ENCODE data around the gene SLC26A5.

Gene SLC26A5

GRCh38 chr7:103348452-103348851 lies 97.6 kb downstream of the SLC26A5 start:
- no peak for DNase-seq (ENCODE audit: low read depth in 3 of 3, low spot score in 1 of 3)

DNA sequence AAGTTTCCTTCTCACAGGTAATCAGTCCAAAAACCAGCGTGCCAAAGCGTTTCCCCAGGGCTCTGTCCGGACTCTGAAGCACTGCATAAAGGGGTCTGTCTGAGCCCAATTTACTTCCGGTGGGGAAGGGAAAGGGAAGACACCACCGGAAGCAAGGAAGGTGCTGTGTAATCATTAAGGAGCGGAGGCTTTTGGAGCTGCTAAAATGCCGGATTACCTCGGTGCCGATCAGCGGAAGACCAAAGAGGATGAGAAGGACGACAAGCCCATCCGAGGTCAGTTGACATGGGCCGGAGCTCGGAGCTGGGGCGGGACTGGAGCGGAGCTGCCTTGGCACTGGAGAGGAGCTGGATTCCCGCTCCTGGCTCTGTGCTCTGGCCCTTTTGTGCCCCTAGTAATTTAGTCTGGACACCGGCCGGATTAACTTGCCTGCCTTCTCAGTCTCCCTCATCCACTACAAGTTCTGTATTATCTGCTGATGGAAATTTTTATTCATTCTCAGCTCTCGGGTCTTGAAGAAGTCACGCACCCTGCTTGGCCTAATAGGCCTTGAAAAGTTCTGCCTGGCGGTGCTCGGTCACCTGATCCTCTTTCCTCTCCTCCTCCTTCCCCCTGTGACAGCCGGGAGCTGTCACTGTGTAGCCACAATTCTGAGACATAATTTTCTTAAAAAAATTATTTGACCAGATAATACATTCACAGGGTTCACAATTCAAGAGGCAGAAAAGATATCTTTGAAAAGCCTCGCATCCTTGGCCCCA lies 98.3 kb downstream of the SLC26A5 start, which contains the start of gene PSMC2:
TSS of gene PSMC2 (plus strand) at position 137 of the 761 bp plus-strand sequence. CDS start at position 206, 69 bp downstream.
- DNase-seq (ENCODE audit: low read depth in 3 of 3, low spot score in 1 of 3) = peak; percentile 58 to 68 (median 67)

DNA sequence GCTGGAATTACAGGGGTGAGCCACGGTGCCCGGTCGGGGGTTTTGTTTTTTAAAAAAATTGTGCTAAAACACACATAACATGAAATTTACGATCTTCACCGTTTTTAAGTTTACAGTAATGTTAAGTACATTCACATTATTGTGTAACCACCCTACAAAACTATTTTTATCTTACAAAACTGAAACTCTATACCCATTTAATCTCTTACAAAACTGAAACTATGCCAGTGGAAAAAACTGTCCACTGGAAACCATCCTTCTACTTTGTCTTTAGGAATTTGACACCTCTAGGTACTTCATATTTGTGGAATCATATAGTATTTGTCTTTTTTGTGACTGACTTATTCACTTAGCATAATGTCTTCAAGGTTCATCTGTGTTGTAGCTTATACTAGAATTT lies 99.6 kb downstream of the SLC26A5 start:
- DNase-seq (ENCODE audit: low read depth in 3 of 3, low spot score in 1 of 3) = no peak

GRCh38 chr7:103344453-103345149 lies 101.4 kb downstream of the SLC26A5 start, which contains the start of gene DNAJC2:
TSS of gene DNAJC2 (minus strand) at chr7:103344767. CDS start at chr7:103344622, 145 bp downstream.
- peak; percentile 55 to 65 (median 65) for DNase-seq (ENCODE audit: low read depth in 3 of 3, low spot score in 1 of 3)

DNA sequence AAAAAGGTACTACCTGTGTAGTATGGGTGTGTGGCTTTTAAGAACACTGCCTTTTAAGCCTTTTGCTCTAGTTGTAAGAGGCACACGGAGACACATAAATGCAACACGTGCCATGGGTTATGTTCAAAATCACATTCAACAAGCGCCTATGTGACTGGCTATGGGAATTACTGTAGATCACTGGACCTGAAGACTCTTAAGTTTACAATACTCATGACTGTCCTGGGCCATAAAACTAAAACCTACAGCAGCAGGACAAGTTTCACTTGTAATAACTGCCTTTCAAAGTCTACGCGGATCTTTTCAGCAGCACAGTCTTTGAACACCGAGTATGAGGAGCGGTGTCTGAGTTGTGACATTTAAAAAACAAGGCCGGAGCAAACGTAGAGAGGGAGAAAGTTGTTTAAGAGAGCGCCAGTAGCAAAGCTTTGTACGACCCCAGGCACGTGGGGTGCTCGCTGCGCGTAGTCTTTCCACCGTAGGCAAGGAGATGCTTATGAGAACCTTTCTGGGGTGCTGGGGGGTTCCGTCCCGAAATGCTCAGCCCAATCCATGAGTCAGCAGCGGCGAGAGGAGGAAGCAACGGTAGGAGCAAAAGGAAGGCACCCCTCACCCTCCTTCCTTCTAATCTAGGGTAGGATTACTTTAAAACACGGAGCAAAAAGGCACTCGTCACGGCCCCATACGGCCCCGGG lies 102.1 kb downstream of the SLC26A5 start:
- peak in 1 of 3 donors; percentile 21 for DNase-seq (ENCODE audit: low read depth in 3 of 3, low spot score in 1 of 3)

DNA sequence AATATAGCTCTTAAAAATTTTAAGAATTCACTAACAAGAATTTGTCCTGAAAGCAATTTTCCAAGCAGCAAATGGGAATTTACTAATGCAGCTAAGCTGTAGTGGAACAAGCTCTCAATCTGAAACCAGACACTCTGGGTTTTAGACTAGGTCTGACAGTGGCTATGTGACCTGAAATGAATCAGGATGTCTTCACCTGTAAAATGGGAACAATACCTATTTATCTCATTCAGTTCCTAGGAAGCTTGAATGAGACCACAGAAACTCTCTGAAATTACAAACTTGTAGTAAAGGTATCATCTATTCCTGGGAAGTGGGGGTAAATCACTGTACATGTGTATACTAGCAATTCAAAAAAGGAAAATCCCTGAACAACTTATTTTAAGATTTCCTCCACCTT lies 102.7 kb downstream of the SLC26A5 start:
- no peak for DNase-seq (ENCODE audit: low read depth in 3 of 3, low spot score in 1 of 3)

DNA sequence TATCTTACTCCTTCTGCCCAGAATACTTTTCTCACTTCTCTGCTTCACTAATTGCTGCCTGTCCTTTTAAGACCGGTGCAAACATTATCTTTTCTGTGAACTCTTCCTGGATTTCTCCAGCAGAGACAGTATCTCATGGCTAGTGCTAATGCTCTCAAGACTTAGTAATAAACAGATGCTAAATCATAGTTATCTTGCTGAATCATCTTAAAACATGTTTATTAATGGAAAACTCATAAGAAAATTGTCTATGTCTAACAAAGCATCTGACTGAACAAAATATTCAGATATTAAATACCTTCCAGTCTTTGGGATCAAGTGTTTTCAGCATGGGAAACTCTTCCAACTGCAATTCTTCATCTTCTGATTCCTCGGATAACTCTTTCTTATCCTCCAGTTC lies 104.5 kb downstream of the SLC26A5 start:
- no peak for DNase-seq (ENCODE audit: low read depth in 3 of 3, low spot score in 1 of 3)

GRCh38 chr7:103338864-103339263 lies 107.1 kb downstream of the SLC26A5 start:
- no peak for DNase-seq (ENCODE audit: low read depth in 3 of 3, low spot score in 1 of 3)

- DNase-seq (ENCODE audit: low read depth in 3 of 3, low spot score in 1 of 3) = no peak
These were observed 109.2 kb downstream of the SLC26A5 start for GRCh38 chr7:103336761-103337160.

GRCh38 chr7:103325744-103326143 lies 120.3 kb downstream of the SLC26A5 start:
- DNase-seq (ENCODE audit: low read depth in 3 of 3, low spot score in 1 of 3) = no peak

Data from stimulated activated CD4-positive, alpha-beta T cell treated with anti-CD3 and anti-CD28 coated beads, TNF-alpha, amount 100 ng/mL, for 1 hour (primary cell).